ENCODE measurements around the gene EVPL. TPM values are rescaled to one million over a fixed set of nuclear protein-coding genes. Genes with fewer than 3 reads are reported as not detected.
A peak's percentile ranks its signal among the peaks of the same experiment; 100 is the strongest.

EVPL gene
- total and polyA plus RNA-seq, 2 of the 13 experiments (the other 11 are each of a cell fraction or from before 2014, with no cell fraction given), result 2.1 to 8.2 TPM

DNA sequence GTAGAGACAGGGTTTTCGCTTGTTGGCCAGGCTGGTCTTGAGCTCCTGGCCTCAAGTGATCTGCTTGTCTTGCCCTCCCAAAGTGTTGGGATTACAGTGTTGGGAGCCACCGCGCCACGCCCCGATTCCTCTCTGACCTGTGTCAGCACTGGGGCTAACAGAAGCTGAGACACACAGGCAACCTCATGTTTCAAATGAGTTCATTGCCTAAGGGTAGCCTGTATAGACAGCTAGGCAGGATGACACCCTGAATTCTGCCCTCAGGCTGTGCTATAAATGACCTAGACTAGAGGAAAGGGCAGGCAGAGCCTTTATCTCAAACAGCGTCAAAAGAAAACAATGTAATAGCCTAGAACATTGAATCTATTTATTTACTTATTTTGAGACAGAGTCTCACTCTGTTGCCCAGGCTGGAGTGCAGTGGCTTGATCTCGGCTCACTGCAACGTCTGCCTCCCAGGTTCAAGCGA is 28.7 kb downstream of the EVPL start (continued):
- TF ChIP-seq ARID4A (CRISPR knock-in tag; IDR thresholded peaks at IDR 0.05; ENCODE audit: borderline replicate concordance) (peak; percentile 40; the same call in 1 of the 2 replicates), TFDP2 (CRISPR knock-in tag; IDR thresholded peaks at IDR 0.05) (0 out of 2 replicates have a peak, but pooled peaks have one; percentile 12), ZNF747 (CRISPR knock-in tag; IDR thresholded peaks at IDR 0.05; ENCODE audit: borderline replicate concordance) (no peak), REXO4 (CRISPR knock-in tag; IDR thresholded peaks at IDR 0.05; ENCODE audit: borderline replicate concordance) (no peak), PAX8 (CRISPR knock-in tag; IDR thresholded peaks at IDR 0.05; ENCODE audit: borderline replicate concordance) (0 out of 2 replicates have a peak, but pooled peaks have one; percentile 69), HOXA3 (CRISPR knock-in tag; IDR thresholded peaks at IDR 0.05) (peak; percentile 72), TEAD3 (CRISPR knock-in tag; optimal IDR thresholded peaks at IDR 0.05; ENCODE audit: borderline replicate concordance) (peak; percentile 28), ZNF251 (CRISPR knock-in tag; IDR thresholded peaks at IDR 0.05) (peak; percentile 42; the same call in 1 of the 2 replicates), RCOR2 (CRISPR knock-in tag; IDR thresholded peaks at IDR 0.05) (0 out of 2 replicates have a peak, but pooled peaks have one; percentile 69), ZNF792 (CRISPR knock-in tag; IDR thresholded peaks at IDR 0.05) (no peak), CBX5 (CRISPR knock-in tag; IDR thresholded peaks at IDR 0.05; ENCODE audit: borderline replicate concordance) (0 out of 2 replicates have a peak, but pooled peaks have one; percentile 7), ZMYM4 (CRISPR knock-in tag; IDR thresholded peaks at IDR 0.05) (peak; percentile 41; the same call in 1 of the 2 replicates), SP4 (CRISPR knock-in tag; IDR thresholded peaks at IDR 0.05) (0 out of 2 replicates have a peak, but pooled peaks have one; percentile 53), NKX3-1 (CRISPR knock-in tag; IDR thresholded peaks at IDR 0.05) (no peak), HNRNPLL (IDR thresholded peaks at IDR 0.05; ENCODE audit: low read depth, low read length, poor library complexity, severe bottlenecking) (no peak), ZNF609 (CRISPR knock-in tag; IDR thresholded peaks at IDR 0.05; ENCODE audit: borderline replicate concordance) (peak; percentile 76; the same call in 1 of the 2 replicates)
- TF ChIP-seq, protein P1, sequence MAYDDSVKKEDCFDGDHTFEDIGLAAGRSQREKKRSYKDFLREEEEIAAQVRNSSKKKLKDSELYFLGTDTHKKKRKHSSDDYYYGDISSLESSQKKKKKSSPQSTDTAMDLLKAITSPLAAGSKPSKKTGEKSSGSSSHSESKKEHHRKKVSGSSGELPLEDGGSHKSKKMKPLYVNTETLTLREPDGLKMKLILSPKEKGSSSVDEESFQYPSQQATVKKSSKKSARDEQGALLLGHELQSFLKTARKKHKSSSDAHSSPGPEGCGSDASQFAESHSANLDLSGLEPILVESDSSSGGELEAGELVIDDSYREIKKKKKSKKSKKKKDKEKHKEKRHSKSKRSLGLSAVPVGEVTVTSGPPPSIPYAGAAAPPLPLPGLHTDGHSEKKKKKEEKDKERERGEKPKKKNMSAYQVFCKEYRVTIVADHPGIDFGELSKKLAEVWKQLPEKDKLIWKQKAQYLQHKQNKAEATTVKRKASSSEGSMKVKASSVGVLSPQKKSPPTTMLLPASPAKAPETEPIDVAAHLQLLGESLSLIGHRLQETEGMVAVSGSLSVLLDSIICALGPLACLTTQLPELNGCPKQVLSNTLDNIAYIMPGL (CRISPR knock-in tag; IDR thresholded peaks at IDR 0.05; ENCODE audit: borderline replicate concordance in 1 of 2, low read depth in 1 of 2), result 0 out of 4 replicates have a peak, but pooled peaks of 1 of the 2 experiments have one; percentile 54

Data from HepG2 (cell line).